Mammary epithelial cell (primary cell): ENCODE results near the gene CPAMD8.

Experiments used
- EZH2 ChIP-seq: IDR thresholded peaks from 2 replicates; pipeline ENCODE4 v1.6.1; 2012; ENCODE audit warnings: low read length, inconsistent platforms, borderline replicate concordance
- TF ChIP-seq, protein P1 (sequence below), 2 donors: IDR thresholded peaks in 1 of 2; conservative IDR thresholded peaks in 1 of 2; 2 replicates each; pipeline ENCODE4 v1.5.1; 2011 to 2012; ENCODE audit warnings: inconsistent platforms in 2 of 2, low read length in 2 of 2, mild to moderate bottlenecking in 2 of 2, control low read depth in 1 of 2, low read depth in 1 of 2; ENCODE audit not compliant: insufficient read depth in 1 of 2; ENCODE audit errors: extremely low read depth in 1 of 2

DNA sequence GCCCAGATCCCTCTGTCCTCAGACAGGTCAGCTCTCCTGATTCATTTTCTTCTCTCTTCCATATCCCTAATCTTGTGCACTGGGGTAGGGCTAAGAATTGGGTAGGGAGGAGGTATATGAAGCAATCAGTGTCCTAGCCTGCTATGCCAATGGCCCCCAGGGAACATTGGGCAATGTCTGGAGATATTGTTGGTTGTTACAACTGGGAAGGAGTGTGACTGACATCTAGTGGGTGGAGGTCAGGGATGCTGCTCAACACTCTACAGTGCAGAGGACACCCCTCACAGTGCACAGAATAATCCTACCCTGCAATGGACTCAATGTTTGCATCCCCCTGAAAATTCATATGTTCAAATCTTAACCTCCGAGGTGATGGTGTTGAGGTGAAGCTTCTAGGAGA, 57.5 kb downstream of the CPAMD8 start:
- TF ChIP-seq, protein P1, sequence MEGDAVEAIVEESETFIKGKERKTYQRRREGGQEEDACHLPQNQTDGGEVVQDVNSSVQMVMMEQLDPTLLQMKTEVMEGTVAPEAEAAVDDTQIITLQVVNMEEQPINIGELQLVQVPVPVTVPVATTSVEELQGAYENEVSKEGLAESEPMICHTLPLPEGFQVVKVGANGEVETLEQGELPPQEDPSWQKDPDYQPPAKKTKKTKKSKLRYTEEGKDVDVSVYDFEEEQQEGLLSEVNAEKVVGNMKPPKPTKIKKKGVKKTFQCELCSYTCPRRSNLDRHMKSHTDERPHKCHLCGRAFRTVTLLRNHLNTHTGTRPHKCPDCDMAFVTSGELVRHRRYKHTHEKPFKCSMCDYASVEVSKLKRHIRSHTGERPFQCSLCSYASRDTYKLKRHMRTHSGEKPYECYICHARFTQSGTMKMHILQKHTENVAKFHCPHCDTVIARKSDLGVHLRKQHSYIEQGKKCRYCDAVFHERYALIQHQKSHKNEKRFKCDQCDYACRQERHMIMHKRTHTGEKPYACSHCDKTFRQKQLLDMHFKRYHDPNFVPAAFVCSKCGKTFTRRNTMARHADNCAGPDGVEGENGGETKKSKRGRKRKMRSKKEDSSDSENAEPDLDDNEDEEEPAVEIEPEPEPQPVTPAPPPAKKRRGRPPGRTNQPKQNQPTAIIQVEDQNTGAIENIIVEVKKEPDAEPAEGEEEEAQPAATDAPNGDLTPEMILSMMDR (conservative IDR thresholded peaks at IDR 0.05 in 1 of 2, IDR thresholded peaks at IDR 0.05 in 1 of 2; ENCODE audit: extremely low read depth in 1 of 2, insufficient read depth in 1 of 2, low read depth in 1 of 2, low read length in 2 of 2), result peak; percentile 46 to 80
- TF ChIP-seq EZH2, result no peak
